HG02678 (cell line): ENCODE data around the gene STARD10.

Experiments
- ATAC-seq: cut with Tn5 transposase; IDR thresholded peaks from one replicate; pipeline ENCODE4 v1.9.1; 2021; ENCODE audit warnings: mild to moderate bottlenecking, moderate library complexity; ENCODE audit not compliant: unreplicated experiment

Gene STARD10

GRCh38 chr11:72782081-72782920, 11.5 kb downstream of the STARD10 start:
- ATAC-seq: no peak

- ATAC-seq: no peak
Measured at GRCh38 chr11:72781313-72782080, 12.3 kb downstream of the STARD10 start.

- no peak for ATAC-seq
Measured at GRCh38 chr11:72781063-72781312, 12.9 kb downstream of the STARD10 start.

- ATAC-seq: no peak
Measured at GRCh38 chr11:72780296-72781062, 13.4 kb downstream of the STARD10 start.

- no peak for ATAC-seq
Measured at GRCh38 chr11:72779495-72780128, 14.2 kb downstream of the STARD10 start.

- no peak for ATAC-seq
Measured at GRCh38 chr11:72778535-72779494, 15.0 kb downstream of the STARD10 start.

- no peak for ATAC-seq
Measured at GRCh38 chr11:72777755-72778278, 16.0 kb downstream of the STARD10 start.

- ATAC-seq: no peak
Measured at GRCh38 chr11:72776844-72777754, 16.7 kb downstream of the STARD10 start.

GRCh38 chr11:72776117-72776843, 17.6 kb downstream of the STARD10 start:
- ATAC-seq: no peak

- ATAC-seq: no peak
Measured at GRCh38 chr11:72775288-72776110, 18.3 kb downstream of the STARD10 start.

GRCh38 chr11:72774499-72774898, 19.3 kb downstream of the STARD10 start:
- no peak for ATAC-seq

- no peak for ATAC-seq
Measured at GRCh38 chr11:72773696-72774095, 20.2 kb downstream of the STARD10 start.

GRCh38 chr11:72773291-72773690, 20.6 kb downstream of the STARD10 start:
- ATAC-seq: no peak

- ATAC-seq: no peak
Measured at GRCh38 chr11:72772059-72772458, 21.8 kb downstream of the STARD10 start.

GRCh38 chr11:72771507-72771906, 22.3 kb downstream of the STARD10 start:
- ATAC-seq: no peak

- ATAC-seq: no peak
Measured at GRCh38 chr11:72770799-72771198, 23.0 kb downstream of the STARD10 start.

GRCh38 chr11:72769680-72770079, 24.2 kb downstream of the STARD10 start:
- ATAC-seq: no peak
